K562 (cell line): ENCODE measurements around the gene EBI3. TPM values are rescaled to one million over a fixed set of nuclear protein-coding genes. Genes with fewer than 3 reads are reported as not detected.

Experiments used
- HNRNPL ChIP-seq: fragments of 200-400 bp; formaldehyde crosslinking; IDR thresholded peaks from 2 replicates; pipeline ENCODE4 v1.6.1; 2017; ENCODE audit warnings: low read depth, mild to moderate bottlenecking, low read length
- MGA ChIP-seq: fragments of 450-650 bp; IDR thresholded peaks from 2 replicates; pipeline ENCODE4 v1.6.1; 2016; ENCODE audit warnings: mild to moderate bottlenecking, moderate library complexity
- REST ChIP-seq, 2 experiments: fragments of 450-650 bp; formaldehyde crosslinking in 1 of 2; IDR thresholded peaks; 2 replicates each; pipeline versions ENCODE4 v1.4.0 to v1.6.1; 2014 to 2020; ENCODE audit warnings: mild to moderate bottlenecking in 2 of 2, borderline replicate concordance in 1 of 2, low read depth in 1 of 2
- TARDBP ChIP-seq: fragments of 450-650 bp; IDR thresholded peaks from 2 replicates; pipeline ENCODE4 v1.6.1; 2016
- TRIM28 ChIP-seq: fragments of 450-650 bp; IDR thresholded peaks from 2 replicates; pipeline ENCODE4 v1.6.1; 2017
- ZBTB7A ChIP-seq: IDR thresholded peaks from 2 replicates; pipeline ENCODE4 v1.6.1; 2011; ENCODE audit warnings: low read depth, mild to moderate bottlenecking, low read length, moderate library complexity, borderline replicate concordance; ENCODE audit not compliant: control insufficient read depth
- polyA plus RNA-seq, 8 experiments: library from polyadenylated mRNA; depleted of rRNA in 4 of 8; stranded (reverse) in 5 of 8; unstranded in 3 of 8; fragments of >200 nt; fragmentation: Nextera tagmentation in 2 of 8; fragmentation: Illumina TruSeq in 1 of 8; extraction: Ambion mirVana in 2 of 8; extraction: Trizol in 1 of 8; gene quantifications; 2 replicates each; pipeline versions ENCODE4 v1.2.1 to v1.2.3, GENCODE V29; 2011 to 2014; ENCODE audit warnings: inconsistent platforms in 1 of 8, missing spikeins in 1 of 8
- total RNA-seq, 7 experiments: library from RNA; depleted of rRNA in 6 of 7; stranded (reverse); fragments of >200 nt in 6 of 7; fragmentation: Illumina TruSeq in 2 of 7; extraction: Trizol in 2 of 7; gene quantifications; 2 replicates each; pipeline versions ENCODE4 v1.2.1 to v1.2.3, GENCODE V29; 2011 to 2021; ENCODE audit warnings: low replicate concordance in 1 of 7

The EBI3 gene
- total and polyA plus RNA-seq, 9 of the 15 experiments (the other 6 are each of a cell fraction or from before 2014, with no cell fraction given), result 0.08 to 0.35 (median 0.22) TPM; not detected in 6

GRCh38 chr19:4233282-4233853, 4.0 kb downstream of the EBI3 start (continued):
- TF ChIP-seq REST (IDR thresholded peaks at IDR 0.05; ENCODE audit: borderline replicate concordance) (peak; percentile 33; the same call in 1 of the 2 replicates), REST (CRISPR knock-in tag; IDR thresholded peaks at IDR 0.05; ENCODE audit: low read depth) (no peak), TARDBP (no peak), MGA (no peak), TRIM28 (no peak), ZBTB7A (peak; percentile 56; the same call in 1 of the 2 replicates), HNRNPL (no peak)
